OCI-LY7 (cell line): ENCODE measurements around the gene ZNF292. TPM values are rescaled to one million over a fixed set of nuclear protein-coding genes. Genes with fewer than 3 reads are reported as not detected.

Experiments used
- BruUV-seq: library from RNA; stranded (reverse); fragments of 400-500 nt; replicated peaks from 2 replicates; lab custom pipeline; 2021; lab: Mats Ljungman, UMichigan
- CTCF ChIA-PET: fragments of 300-600 bp; sonication (Branson Sonifier 250); formaldehyde crosslinking; loops from one replicate; lab custom pipeline; 2022; ENCODE audit warnings: antibody characterized with exemption; ENCODE audit not compliant: unreplicated experiment; lab: Charles Lee
- POLR2A ChIA-PET: fragments of 300-600 bp; sonication (Branson Sonifier 250); formaldehyde crosslinking; loops from one replicate; lab custom pipeline; 2022; ENCODE audit warnings: antibody characterized with exemption; lab: Charles Lee
- DNase-seq: peaks from one replicate; pipeline ENCODE4 v3.0.0-alpha.2; 2015; ENCODE audit warnings: low spot score
- H2AFZ ChIP-seq: fragments of 200-600 bp; sonication (generic), shearing (Covaris generic); 2 replicates; pipeline ENCODE4 v1.6.1; 2014; ENCODE audit warnings: mild to moderate bottlenecking, antibody characterized with exemption, low read length, moderate library complexity
- H3K27ac ChIP-seq: fragments of 200-600 bp; sonication (generic); 2 replicates; pipeline ENCODE4 v1.5.1; 2014; ENCODE audit warnings: mixed run types, low read depth, mild to moderate bottlenecking, moderate library complexity, low read length, inconsistent platforms; ENCODE audit not compliant: poor library complexity, severe bottlenecking
- H3K36me3 ChIP-seq: fragments of 200-600 bp; sonication (generic); 2 replicates; pipeline ENCODE4 v1.6.1; 2014; ENCODE audit warnings: mild to moderate bottlenecking, antibody characterized with exemption, low read length, moderate library complexity, mixed read lengths; ENCODE audit not compliant: insufficient read depth
- H3K4me1 ChIP-seq: fragments of 200-600 bp; sonication (generic); 2 replicates; pipeline ENCODE4 v1.5.1; 2014; ENCODE audit warnings: mild to moderate bottlenecking, low read length; ENCODE audit not compliant: insufficient read depth, poor library complexity, severe bottlenecking
- H3K4me2 ChIP-seq: fragments of 200-600 bp; sonication (generic); 2 replicates; pipeline ENCODE4 v1.6.1; 2014; ENCODE audit warnings: mild to moderate bottlenecking, low read length
- H3K4me3 ChIP-seq: fragments of 200-600 bp; sonication (generic); 2 replicates; pipeline ENCODE4 v1.5.1; 2014; ENCODE audit warnings: mild to moderate bottlenecking, low read depth, low read length; ENCODE audit not compliant: poor library complexity, severe bottlenecking
- H3K79me2 ChIP-seq: fragments of 200-600 bp; sonication (generic); 2 replicates; pipeline ENCODE4 v1.6.1; 2016; ENCODE audit warnings: low read depth, mild to moderate bottlenecking, low read length, moderate library complexity, mixed read lengths; ENCODE audit not compliant: insufficient read depth
- H3K9me2 ChIP-seq: fragments of 200-600 bp; sonication (generic); 2 replicates; pipeline ENCODE4 v1.6.1; 2016; ENCODE audit warnings: mild to moderate bottlenecking, low read length, mixed read lengths; ENCODE audit not compliant: insufficient read depth
- H3K9me3 ChIP-seq: fragments of 200-600 bp; sonication (generic); 2 replicates; pipeline ENCODE4 v1.6.1; 2014; ENCODE audit warnings: mild to moderate bottlenecking, mixed run types, low read length, mixed read lengths
- H4K20me1 ChIP-seq: fragments of 200-600 bp; sonication (generic); 2 replicates; pipeline ENCODE4 v1.6.1; 2014; ENCODE audit warnings: mild to moderate bottlenecking, antibody characterized with exemption, low read length, moderate library complexity, mixed read lengths; ENCODE audit not compliant: insufficient read depth
- EZH2phosphoT487 ChIP-seq: fragments of 200-600 bp; sonication (generic); IDR thresholded peaks from 2 replicates; pipeline ENCODE4 v1.6.1; 2018; ENCODE audit warnings: low read depth, borderline replicate concordance, mild to moderate bottlenecking, mixed run types, antibody characterized with exemption, low read length, moderate library complexity, mixed read lengths
- intact Hi-C: fragments of 100-400 bp; cut with micrococcal nuclease; formaldehyde crosslinking; loops from one replicate; pipeline ENCODE4 v1.10.0; 2022; ENCODE audit not compliant: unreplicated experiment
- total RNA-seq, 2 experiments: library from RNA; depleted of rRNA in 1 of 2; stranded (reverse); fragments of >200 nt in 1 of 2; shearing (Covaris generic) in 1 of 2; gene quantifications; 2 replicates each; pipeline ENCODE4 v1.2.3, GENCODE V29; 2014 to 2022
- TF ChIP-seq, protein P1 (sequence below): fragments of 200-600 bp; sonication (generic); conservative IDR thresholded peaks from 2 replicates; pipeline ENCODE4 v1.5.1; 2014; ENCODE audit warnings: mild to moderate bottlenecking, antibody characterized with exemption, low read length, moderate library complexity, mixed read lengths

The ZNF292 gene
- total RNA-seq, 2 experiments from 2014 or later: 18.7 to 53.7 TPM

- ChIA-PET CTCF (no interaction called here), POLR2A (interaction anchor here (1.5 to 1.6 kb wide), 2 partner anchors 12 kb away, joined by 5 read pairs; no protein-coding TSS in a partner anchor)
- Histone ChIP-seq H3K9me3 (no peaks in the 10 kb centered on the region), H2AFZ (no peak overlapping the region), H3K4me3 (no peak overlapping the region), H3K4me2 (no peak overlapping the region), H3K27ac (no peak overlapping the region), H4K20me1 (no peaks in the 10 kb centered on the region), H3K4me1 (no peaks in the 10 kb centered on the region), H3K36me3 (peaks cover 85% of the 10 kb centered on the region), H3K79me2 (no peaks in the 10 kb centered on the region), H3K9me2 (no peaks in the 10 kb centered on the region)
- no peak for DNase-seq
- intact Hi-C loops: no loop called here
- TF ChIP-seq EZH2phosphoT487: no peak
- TF ChIP-seq, protein P1, sequence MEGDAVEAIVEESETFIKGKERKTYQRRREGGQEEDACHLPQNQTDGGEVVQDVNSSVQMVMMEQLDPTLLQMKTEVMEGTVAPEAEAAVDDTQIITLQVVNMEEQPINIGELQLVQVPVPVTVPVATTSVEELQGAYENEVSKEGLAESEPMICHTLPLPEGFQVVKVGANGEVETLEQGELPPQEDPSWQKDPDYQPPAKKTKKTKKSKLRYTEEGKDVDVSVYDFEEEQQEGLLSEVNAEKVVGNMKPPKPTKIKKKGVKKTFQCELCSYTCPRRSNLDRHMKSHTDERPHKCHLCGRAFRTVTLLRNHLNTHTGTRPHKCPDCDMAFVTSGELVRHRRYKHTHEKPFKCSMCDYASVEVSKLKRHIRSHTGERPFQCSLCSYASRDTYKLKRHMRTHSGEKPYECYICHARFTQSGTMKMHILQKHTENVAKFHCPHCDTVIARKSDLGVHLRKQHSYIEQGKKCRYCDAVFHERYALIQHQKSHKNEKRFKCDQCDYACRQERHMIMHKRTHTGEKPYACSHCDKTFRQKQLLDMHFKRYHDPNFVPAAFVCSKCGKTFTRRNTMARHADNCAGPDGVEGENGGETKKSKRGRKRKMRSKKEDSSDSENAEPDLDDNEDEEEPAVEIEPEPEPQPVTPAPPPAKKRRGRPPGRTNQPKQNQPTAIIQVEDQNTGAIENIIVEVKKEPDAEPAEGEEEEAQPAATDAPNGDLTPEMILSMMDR: no peak
- BruUV-seq: no TSS peak
Observed at GRCh38 chr6:87244380-87244779, 89.0 kb downstream of the ZNF292 start.

DNA sequence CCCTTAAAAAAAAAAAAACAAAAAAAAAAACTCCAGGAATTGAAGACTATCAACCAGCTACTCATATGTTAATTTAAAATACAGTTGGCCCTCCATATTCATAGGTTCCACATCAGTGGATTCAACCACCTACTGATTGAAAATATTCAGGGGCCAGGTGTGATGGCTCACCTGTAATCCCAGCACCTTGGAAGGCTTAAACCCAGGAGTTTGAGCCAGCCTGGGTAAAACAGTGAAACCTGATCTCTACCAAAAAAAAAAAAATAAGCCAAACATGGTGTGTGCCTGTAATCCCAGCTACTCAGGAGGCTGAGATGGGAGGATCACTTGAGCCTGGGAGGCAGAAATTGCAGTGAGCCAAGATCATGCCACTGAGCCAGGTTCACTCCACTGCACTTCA is 94.7 kb downstream of the ZNF292 start:
- intact Hi-C loops: no loop called here
- Histone ChIP-seq H3K36me3 (peaks cover 88% of the 10 kb centered on the region), H3K4me3 (no peak overlapping the region), H3K27ac (no peak overlapping the region), H3K4me2 (no peak overlapping the region), H2AFZ (no peak overlapping the region), H3K9me3 (no peaks in the 10 kb centered on the region), H3K4me1 (no peaks in the 10 kb centered on the region), H3K79me2 (no peaks in the 10 kb centered on the region), H4K20me1 (no peaks in the 10 kb centered on the region), H3K9me2 (no peaks in the 10 kb centered on the region)
- no TSS peak for BruUV-seq
- ChIA-PET POLR2A (interaction anchor here (0.5 kb wide), 1 partner anchor 95 kb away, joined by 3 read pairs; no protein-coding TSS in a partner anchor), CTCF (no interaction called here)
- DNase-seq: no peak
- no peak for TF ChIP-seq EZH2phosphoT487
- TF ChIP-seq, protein P1: no peak

- H2AFZ ChIP-seq: no peak overlapping the region
- no peaks in the 10 kb centered on the region for H3K9me3 ChIP-seq
- BruUV-seq: no TSS peak
- POLR2A ChIA-PET: interaction anchor here (0.6 kb wide), 1 partner anchor 474 kb away, joined by 3 read pairs; no protein-coding TSS in a partner anchor
- H3K9me2 ChIP-seq: no peaks in the 10 kb centered on the region
- DNase-seq: no peak
- H3K79me2 ChIP-seq: no peaks in the 10 kb centered on the region
- intact Hi-C loops: no loop called here
- H3K4me1 ChIP-seq: no peaks in the 10 kb centered on the region
- H3K4me3 ChIP-seq: no peak overlapping the region
- no peaks in the 10 kb centered on the region for H4K20me1 ChIP-seq
- H3K27ac ChIP-seq: no peak overlapping the region
- H3K4me2 ChIP-seq: no peak overlapping the region
- H3K36me3 ChIP-seq: peaks cover 88% of the 10 kb centered on the region
- TF ChIP-seq EZH2phosphoT487: no peak
- TF ChIP-seq, protein P1: no peak
- CTCF ChIA-PET: no interaction called here
Observed at GRCh38 chr6:87251225-87251624, 95.9 kb downstream of the ZNF292 start.
